ENCODE data around the gene ZCWPW1.
"Not testable (repeated sequence)": the region's sequence is repeated elsewhere in the genome, so short reads cannot be mapped to it uniquely, and the experiment has no call there.

- not testable (repeated sequence) for TF ChIP-seq CTCF (conservative IDR thresholded peaks at IDR 0.05; ENCODE audit: low read depth, low read length); EZH2 (IDR thresholded peaks at IDR 0.05; ENCODE audit: borderline replicate concordance, low read depth, low read length, poor library complexity, severe bottlenecking)
These were observed 46.2 kb downstream of the ZCWPW1 start for GRCh38 chr7:100382234-100382853.

Measured in A673 (cell line).